Posterior cingulate gyrus (tissue), 11 donors: Measurements from ENCODE around the gene DDX10.
"Not testable (repeated sequence)": the region's sequence is repeated elsewhere in the genome, so short reads cannot be mapped to it uniquely, and the experiment has no call there.

Source experiments
- DNase-seq, 10 donors: peaks; one replicate each; pipeline versions ENCODE4 v3.0.0 to v3.0.0-alpha.2; 2020 to 2021; ENCODE audit warnings: mixed read lengths in 3 of 10
- intact Hi-C: fragments of 100-400 bp; cut with DNase I; formaldehyde crosslinking; loops from one replicate; pipeline ENCODE4 v1.15.1; 2023

Gene DDX10

GRCh38 chr11:108757630-108758029 is 92.8 kb downstream of the DDX10 start:
- intact Hi-C loops: no loop called here

GRCh38 chr11:108758458-108758857 is 93.6 kb downstream of the DDX10 start:
- no peak for DNase-seq
- intact Hi-C loops: no loop called here

More at GRCh38 chr11:108757630-108758029, 92.8 kb downstream of the DDX10 start:
- no peak for DNase-seq

- DNase-seq: no peak
- intact Hi-C loops: no loop called here
Observed at GRCh38 chr11:108766596-108767173, 101.8 kb downstream of the DDX10 start.

GRCh38 chr11:108768370-108768769 is 103.5 kb downstream of the DDX10 start:
- DNase-seq: no peak
- intact Hi-C loops: no loop called here

- DNase-seq: no peak
- intact Hi-C loops: no loop called here
Observed at GRCh38 chr11:108768964-108769363, 104.1 kb downstream of the DDX10 start.

GRCh38 chr11:108774037-108774730 is 109.3 kb downstream of the DDX10 start:
- intact Hi-C loops: no loop called here
- DNase-seq: no peak

GRCh38 chr11:108775324-108775723 is 110.5 kb downstream of the DDX10 start:
- DNase-seq: no peak
- intact Hi-C loops: no loop called here

- DNase-seq, intact Hi-C loops: not testable (repeated sequence)
Observed at GRCh38 chr11:108779147-108779546, 114.3 kb downstream of the DDX10 start.

- no peak for DNase-seq
- intact Hi-C loops: no loop called here
Observed at GRCh38 chr11:108780119-108780518, 115.2 kb downstream of the DDX10 start.

GRCh38 chr11:108781946-108782345 is 117.1 kb downstream of the DDX10 start:
- intact Hi-C loops: no loop called here

GRCh38 chr11:108786281-108786990 is 121.6 kb downstream of the DDX10 start:
- no peak for DNase-seq
- intact Hi-C loops: no loop called here

More at GRCh38 chr11:108781946-108782345, 117.1 kb downstream of the DDX10 start:
- no peak for DNase-seq

- DNase-seq: no peak
- intact Hi-C loops: no loop called here
Observed at GRCh38 chr11:108787105-108787504, 122.2 kb downstream of the DDX10 start.

GRCh38 chr11:108788565-108789199 is 123.8 kb downstream of the DDX10 start:
- DNase-seq: no peak
- intact Hi-C loops: no loop called here

- DNase-seq: peak in 1 of 10 donors; percentile 35
- intact Hi-C loops: no loop called here
Observed at GRCh38 chr11:108790501-108791299, 125.8 kb downstream of the DDX10 start.

- intact Hi-C loops: no loop called here
- DNase-seq: no peak
Observed at GRCh38 chr11:108793138-108793537, 128.3 kb downstream of the DDX10 start.

- no peak for DNase-seq
- intact Hi-C loops: no loop called here
Observed at GRCh38 chr11:108793611-108794010, 128.7 kb downstream of the DDX10 start.

- intact Hi-C loops: no loop called here
- DNase-seq: no peak
Observed at GRCh38 chr11:108796551-108796950, 131.7 kb downstream of the DDX10 start.

GRCh38 chr11:108797578-108798100 is 132.8 kb downstream of the DDX10 start:
- intact Hi-C loops: no loop called here
- no peak for DNase-seq

GRCh38 chr11:108802492-108802891 is 137.6 kb downstream of the DDX10 start:
- no peak for DNase-seq
- intact Hi-C loops: no loop called here

- intact Hi-C loops: no loop called here
- no peak for DNase-seq
Observed at GRCh38 chr11:108803776-108804175, 138.9 kb downstream of the DDX10 start.
